Breast epithelium (tissue), 4 donors: ENCODE measurements around the gene KRT78. TPM values are rescaled to one million over a fixed set of nuclear protein-coding genes. Genes with fewer than 3 reads are reported as not detected.

Experiments
- DNase-seq, 2 donors: peaks; one replicate each; pipeline ENCODE4 v3.0.0-alpha.2; 2019; ENCODE audit warnings: low spot score in 2 of 2
- H3K27ac ChIP-seq, 2 donors: fragments of 200-600 bp; sonication (generic) in 1 of 2; one replicate each; pipeline ENCODE4 v1.5.1; 2016 to 2019; ENCODE audit warnings: mild to moderate bottlenecking in 1 of 2
- H3K27me3 ChIP-seq, 2 donors: fragments of 200-600 bp; sonication (generic) in 1 of 2; one replicate each; pipeline versions ENCODE4 v1.5.1 to v1.6.0; 2017 to 2019; ENCODE audit warnings: control low read depth in 1 of 2, mild to moderate bottlenecking in 1 of 2
- H3K36me3 ChIP-seq: fragments of 200-600 bp; one replicate; pipeline ENCODE4 v1.5.1; 2019
- H3K4me1 ChIP-seq, 2 donors: fragments of 200-600 bp; sonication (generic); one replicate each; pipeline ENCODE4 v1.5.1; 2016 to 2019; ENCODE audit warnings: control low read depth in 1 of 2
- H3K4me3 ChIP-seq, 3 donors: fragments of 200-600 bp; sonication (generic); 1 replicate in 2 of 3; 2 replicates in 1 of 3; pipeline ENCODE4 v1.5.1; 2016 to 2019; ENCODE audit warnings: mild to moderate bottlenecking in 3 of 3, moderate library complexity in 2 of 3
- H3K9me3 ChIP-seq, 2 donors: fragments of 200-600 bp; sonication (generic) in 1 of 2; one replicate each; pipeline ENCODE4 v1.5.1; 2016 to 2019; ENCODE audit warnings: control low read depth in 1 of 2
- POLR2A ChIP-seq: fragments of 450-650 bp; IDR thresholded peaks from one replicate; pipeline ENCODE4 v1.6.1; 2016; ENCODE audit warnings: antibody characterized with exemption, mild to moderate bottlenecking, moderate library complexity
- POLR2AphosphoS5 ChIP-seq, 3 donors: sonication (generic); formaldehyde crosslinking; IDR thresholded peaks; one replicate each; pipeline ENCODE4 v1.6.1; 2017; ENCODE audit warnings: antibody characterized with exemption in 3 of 3
- intact Hi-C: fragments of 100-400 bp; cut with DNase I; formaldehyde crosslinking; loops from one replicate; pipeline ENCODE4 v1.15.1; 2023; ENCODE audit warnings: low total_unique reads
- total RNA-seq, 3 donors: library from RNA; depleted of rRNA; stranded (reverse); fragments of >200 nt; gene quantifications; one replicate each; pipeline ENCODE4 v1.1.0, GENCODE V29; 2016
- TF ChIP-seq, protein P1 (sequence below), 3 donors: fragments of 450-650 bp; IDR thresholded peaks; one replicate each; pipeline ENCODE4 v1.5.1; 2016 to 2017; ENCODE audit warnings: antibody characterized with exemption in 3 of 3, mild to moderate bottlenecking in 3 of 3, moderate library complexity in 3 of 3

Gene KRT78
- total RNA-seq, 3 donors from 2014 or later = 2.0 TPM; not detected in 2

DNA sequence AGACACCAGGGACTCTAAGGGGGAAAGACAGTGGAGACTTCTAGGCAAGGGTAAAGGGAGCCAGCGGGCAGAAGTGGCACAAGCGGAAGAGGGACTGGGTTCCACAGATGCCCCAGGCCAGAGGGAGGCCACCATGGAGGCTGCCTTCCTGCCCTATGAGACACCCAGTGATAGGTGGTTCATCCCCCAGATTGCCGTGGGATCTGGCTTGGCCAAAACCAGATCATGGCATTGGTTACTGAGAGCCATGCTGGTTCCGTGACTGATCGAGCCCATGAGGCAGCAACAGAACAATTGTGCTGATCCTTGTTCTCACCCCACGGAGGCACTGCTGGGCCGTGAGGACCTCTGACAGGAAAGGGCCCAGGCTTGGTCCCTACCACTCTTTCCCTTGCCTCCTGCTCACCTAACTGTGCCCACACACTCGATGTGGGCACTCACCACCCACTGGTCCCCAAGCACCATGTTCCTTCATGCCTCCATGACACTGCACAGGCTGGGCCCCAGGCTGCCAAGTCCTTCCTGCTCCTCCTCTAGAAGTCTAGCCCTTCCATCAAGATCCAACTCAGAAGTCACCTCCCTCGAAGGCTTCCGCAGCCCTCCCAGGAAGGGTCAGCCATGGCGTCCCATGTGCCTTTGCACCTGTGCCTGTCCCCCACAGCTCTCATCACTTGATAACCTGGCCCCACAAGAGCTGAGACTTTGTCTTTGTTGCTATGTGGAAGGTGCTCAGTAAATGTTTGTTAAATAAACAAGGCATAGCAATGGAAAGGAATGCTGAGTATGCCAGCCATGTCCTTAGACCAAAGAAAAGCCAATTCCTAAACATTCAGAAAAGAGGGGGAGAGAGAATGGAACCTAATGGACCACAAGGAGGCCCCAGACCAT is 21.9 kb downstream of the KRT78 start:
- Histone ChIP-seq H3K36me3 (no peaks in the 10 kb centered on the region), H3K27ac (no peak overlapping the region), H3K4me1 (no peaks in the 10 kb centered on the region), H3K4me3 (no peak overlapping the region), H3K9me3 (no peaks in the 10 kb centered on the region), H3K27me3 (no peaks in the 10 kb centered on the region)
- intact Hi-C loops = no loop called here
- no peak for DNase-seq
- no peak for TF ChIP-seq POLR2AphosphoS5 (IDR thresholded peaks at IDR 0.05)
- TF ChIP-seq, protein P1, sequence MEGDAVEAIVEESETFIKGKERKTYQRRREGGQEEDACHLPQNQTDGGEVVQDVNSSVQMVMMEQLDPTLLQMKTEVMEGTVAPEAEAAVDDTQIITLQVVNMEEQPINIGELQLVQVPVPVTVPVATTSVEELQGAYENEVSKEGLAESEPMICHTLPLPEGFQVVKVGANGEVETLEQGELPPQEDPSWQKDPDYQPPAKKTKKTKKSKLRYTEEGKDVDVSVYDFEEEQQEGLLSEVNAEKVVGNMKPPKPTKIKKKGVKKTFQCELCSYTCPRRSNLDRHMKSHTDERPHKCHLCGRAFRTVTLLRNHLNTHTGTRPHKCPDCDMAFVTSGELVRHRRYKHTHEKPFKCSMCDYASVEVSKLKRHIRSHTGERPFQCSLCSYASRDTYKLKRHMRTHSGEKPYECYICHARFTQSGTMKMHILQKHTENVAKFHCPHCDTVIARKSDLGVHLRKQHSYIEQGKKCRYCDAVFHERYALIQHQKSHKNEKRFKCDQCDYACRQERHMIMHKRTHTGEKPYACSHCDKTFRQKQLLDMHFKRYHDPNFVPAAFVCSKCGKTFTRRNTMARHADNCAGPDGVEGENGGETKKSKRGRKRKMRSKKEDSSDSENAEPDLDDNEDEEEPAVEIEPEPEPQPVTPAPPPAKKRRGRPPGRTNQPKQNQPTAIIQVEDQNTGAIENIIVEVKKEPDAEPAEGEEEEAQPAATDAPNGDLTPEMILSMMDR (IDR thresholded peaks at IDR 0.05) = no peak
- no peak for TF ChIP-seq POLR2A

DNA sequence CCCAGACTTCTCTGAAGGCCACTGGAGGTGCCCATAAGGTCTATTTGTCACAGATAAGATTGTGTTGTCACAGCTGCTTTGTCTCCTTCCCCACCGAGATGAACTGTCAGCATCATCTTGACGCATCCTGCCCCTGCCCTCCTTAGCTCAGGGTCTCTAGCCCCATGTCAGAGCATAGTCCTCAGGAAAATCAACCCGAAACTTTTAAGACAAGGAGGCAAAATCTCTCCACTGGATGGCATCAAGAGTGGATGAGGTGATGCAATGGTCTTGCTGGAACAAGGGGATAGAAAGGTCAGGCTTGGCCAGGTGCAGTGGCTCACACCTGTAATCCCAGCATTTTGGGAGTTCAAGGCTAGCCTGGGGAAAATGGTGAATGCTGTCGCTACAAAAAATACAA is 22.8 kb downstream of the KRT78 start:
- intact Hi-C loops = no loop called here
- no peaks in the 10 kb centered on the region for H3K4me1 ChIP-seq
- TF ChIP-seq, protein P1 (IDR thresholded peaks at IDR 0.05) = no peak
- TF ChIP-seq POLR2A (no peak), POLR2AphosphoS5 (IDR thresholded peaks at IDR 0.05) (no peak)
- H3K4me3 ChIP-seq = no peak overlapping the region
- no peaks in the 10 kb centered on the region for H3K9me3 ChIP-seq
- DNase-seq = no peak
- no peak overlapping the region for H3K27ac ChIP-seq
- no peaks in the 10 kb centered on the region for H3K36me3 ChIP-seq
- H3K27me3 ChIP-seq = no peaks in the 10 kb centered on the region

DNA sequence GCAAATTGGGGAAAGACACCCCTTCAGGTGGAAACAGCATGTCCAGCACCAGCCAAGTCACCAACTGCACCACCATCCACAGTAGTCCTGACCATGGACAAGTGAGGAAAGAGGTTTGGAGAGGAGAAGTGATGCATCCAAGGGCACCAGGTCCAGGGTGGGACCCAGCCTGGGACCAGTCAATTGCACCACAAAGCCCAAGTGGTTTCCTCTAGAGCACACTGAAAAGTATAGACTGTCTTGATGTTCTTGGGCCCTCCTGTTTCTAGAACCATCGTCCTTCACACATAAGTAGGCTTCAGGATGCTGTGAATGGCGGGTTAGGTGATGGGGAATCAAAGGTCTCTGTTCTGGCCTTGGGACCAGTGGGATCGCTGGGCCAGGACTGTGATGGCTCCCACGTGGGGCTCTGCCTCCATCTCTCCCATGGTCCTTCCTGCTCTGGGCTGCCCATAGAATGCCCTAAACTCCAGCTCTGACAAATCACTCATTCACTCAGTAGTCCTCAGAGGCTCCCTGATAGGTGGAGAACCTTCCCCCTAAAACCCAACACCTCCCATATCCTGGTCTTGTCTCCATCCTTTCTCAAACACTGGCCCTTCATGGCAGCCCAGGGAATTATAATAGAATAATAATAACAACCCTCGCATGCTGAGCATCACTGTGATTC is 23.9 kb downstream of the KRT78 start:
- intact Hi-C loops = no loop called here
- Histone ChIP-seq H3K9me3 (no peaks in the 10 kb centered on the region), H3K4me3 (no peak overlapping the region), H3K36me3 (no peaks in the 10 kb centered on the region), H3K4me1 (no peaks in the 10 kb centered on the region), H3K27me3 (no peaks in the 10 kb centered on the region), H3K27ac (no peak overlapping the region)
- no peak for DNase-seq
- TF ChIP-seq POLR2AphosphoS5 (IDR thresholded peaks at IDR 0.05) (no peak), POLR2A (no peak)
- TF ChIP-seq, protein P1 (IDR thresholded peaks at IDR 0.05) = no peak

DNA sequence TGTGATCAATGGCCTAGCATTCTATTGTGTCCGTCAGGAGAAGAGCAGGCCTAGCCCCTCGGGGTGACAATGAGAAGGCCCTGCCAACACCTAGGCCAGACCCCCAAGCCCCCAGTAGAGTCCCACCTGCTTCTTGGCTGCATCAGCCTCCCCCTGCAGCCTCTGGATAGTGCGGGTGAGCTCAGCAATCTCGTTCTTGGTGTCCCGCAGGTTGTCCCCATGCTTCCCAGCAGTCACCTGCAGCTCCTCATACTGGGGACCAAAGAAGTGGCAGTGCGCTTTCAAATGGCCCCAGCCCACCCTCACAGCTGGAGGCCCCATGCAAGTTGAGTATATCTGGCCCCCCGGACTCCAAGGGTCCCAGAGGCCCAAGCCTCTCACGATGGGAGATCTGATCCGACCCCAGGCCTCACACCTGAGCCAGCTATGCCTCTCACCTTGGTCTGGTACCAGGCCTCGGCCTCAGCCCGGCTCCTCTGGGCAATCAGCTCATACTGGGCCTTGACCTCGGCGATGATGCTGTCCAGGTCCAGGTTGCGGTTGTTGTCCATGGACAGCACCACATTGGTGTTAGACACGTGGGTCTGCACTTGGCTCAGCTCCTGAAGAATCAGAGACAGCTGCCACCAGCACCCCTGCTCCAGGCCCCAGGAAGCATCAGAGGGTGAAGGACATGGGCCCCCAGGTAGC is 24.9 kb downstream of the KRT78 start:
- intact Hi-C loops = no loop called here
- no peak for TF ChIP-seq POLR2A
- no peak for DNase-seq
- no peak overlapping the region for H3K27ac ChIP-seq
- no peaks in the 10 kb centered on the region for H3K36me3 ChIP-seq
- no peaks in the 10 kb centered on the region for H3K27me3 ChIP-seq
- H3K4me3 ChIP-seq = no peak overlapping the region
- H3K4me1 ChIP-seq = no peaks in the 10 kb centered on the region
- H3K9me3 ChIP-seq = no peaks in the 10 kb centered on the region

DNA sequence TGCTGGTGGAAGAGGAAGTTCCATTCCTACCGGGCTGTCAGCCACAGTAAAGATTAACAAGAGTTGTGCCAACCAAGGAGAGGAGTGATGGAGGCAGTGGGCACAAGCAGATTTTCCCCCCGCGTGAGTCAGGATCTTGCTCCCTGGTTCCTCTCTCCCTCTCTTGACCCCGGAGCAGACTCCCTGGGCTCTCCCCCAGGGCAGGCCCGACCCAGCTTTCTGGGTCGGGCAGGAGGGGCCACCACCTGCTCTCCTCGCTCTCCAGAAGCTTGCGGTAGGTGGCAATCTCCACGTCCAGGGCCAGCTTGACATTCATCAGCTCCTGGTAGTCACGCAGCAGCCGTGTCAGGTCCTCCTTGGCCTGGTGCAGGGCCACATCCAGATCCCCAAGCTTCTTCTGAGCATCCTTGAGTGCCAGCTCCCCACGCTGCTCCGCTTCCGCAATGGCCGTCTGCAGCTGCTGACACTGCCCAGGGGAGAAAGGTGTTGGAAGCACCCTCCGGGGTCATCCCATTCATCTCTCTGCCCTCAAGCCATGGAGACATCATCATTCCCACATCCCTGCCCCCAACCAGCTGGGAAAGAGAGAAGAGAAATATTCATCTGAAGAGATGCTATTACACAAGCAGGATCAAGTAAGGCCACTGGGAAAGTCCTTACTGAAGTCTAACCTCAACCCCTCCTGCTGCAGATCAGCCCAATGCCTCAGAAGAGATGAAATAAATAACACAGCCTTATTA is 25.9 kb downstream of the KRT78 start:
- no peak overlapping the region for H3K4me3 ChIP-seq
- no peak for TF ChIP-seq POLR2AphosphoS5 (IDR thresholded peaks at IDR 0.05)
- TF ChIP-seq POLR2A = no peak
- TF ChIP-seq, protein P1 (IDR thresholded peaks at IDR 0.05) = no peak
- no peaks in the 10 kb centered on the region for H3K4me1 ChIP-seq
- no peaks in the 10 kb centered on the region for H3K36me3 ChIP-seq
- no peak overlapping the region for H3K27ac ChIP-seq
- no peak for DNase-seq
- intact Hi-C loops = no loop called here
- H3K9me3 ChIP-seq = no peaks in the 10 kb centered on the region
- peaks cover 0 to 4% of the 10 kb centered on the region in 2 donors for H3K27me3 ChIP-seq
